HG02938 (cell line): ENCODE data around the gene MED17.
A peak's percentile ranks its signal among the peaks of the same experiment; 100 is the strongest.
"Not testable (repeated sequence)": the region's sequence is repeated elsewhere in the genome, so short reads cannot be mapped to it uniquely, and the experiment has no call there.

Experiments
- ATAC-seq: cut with Tn5 transposase; IDR thresholded peaks from one replicate; pipeline ENCODE4 v1.9.1; 2021; ENCODE audit warnings: mild to moderate bottlenecking, moderate library complexity; ENCODE audit not compliant: unreplicated experiment

MED17 gene

GRCh38 chr11:93784145-93784934 lies at the start of gene MED17:
Gene MED17 (plus strand): TSS chr11:93784282. CDS start chr11:93784514, 232 bp downstream.
- ATAC-seq = peak; percentile 96

- ATAC-seq = no peak
These were observed 49.5 kb upstream of the MED17 start for GRCh38 chr11:93734427-93735222.

- ATAC-seq = no peak
These were observed 48.5 kb upstream of the MED17 start for GRCh38 chr11:93735627-93736026.

GRCh38 chr11:93736129-93736528 lies 48.0 kb upstream of the MED17 start:
- no peak for ATAC-seq

- no peak for ATAC-seq
These were observed 46.0 kb upstream of the MED17 start for GRCh38 chr11:93737904-93738612.

- ATAC-seq = no peak
These were observed 45.4 kb upstream of the MED17 start for GRCh38 chr11:93738647-93739081.

- ATAC-seq = no peak
These were observed 43.9 kb upstream of the MED17 start for GRCh38 chr11:93740031-93740729.

- ATAC-seq = peak; percentile 26
These were observed 43.4 kb upstream of the MED17 start for GRCh38 chr11:93740730-93741093.

- ATAC-seq = peak; percentile 83
These were observed 42.8 kb upstream of the MED17 start, which contains the start of the genes C11orf54 and TAF1D for GRCh38 chr11:93741094-93741881. Gene C11orf54 (plus strand): TSS chr11:93741672. CDS start chr11:93747394, 5,722 bp downstream. Gene TAF1D (minus strand): TSS chr11:93741495. CDS start chr11:93739304, 2,191 bp downstream.

GRCh38 chr11:93741882-93742226 lies 42.2 kb upstream of the MED17 start:
- ATAC-seq = peak; percentile 11

GRCh38 chr11:93743291-93743690 lies 40.8 kb upstream of the MED17 start:
- ATAC-seq = no peak

GRCh38 chr11:93744669-93745004 lies 39.4 kb upstream of the MED17 start:
- ATAC-seq = no peak

- not testable (repeated sequence) for ATAC-seq
These were observed 38.9 kb upstream of the MED17 start for GRCh38 chr11:93745005-93745755.

GRCh38 chr11:93746101-93746500 lies 38.0 kb upstream of the MED17 start:
- ATAC-seq = no peak

GRCh38 chr11:93747122-93747521 lies 37.0 kb upstream of the MED17 start:
- ATAC-seq = peak; percentile 96

- no peak for ATAC-seq
These were observed 33.1 kb upstream of the MED17 start for GRCh38 chr11:93751001-93751400.

GRCh38 chr11:93753241-93753640 lies 30.8 kb upstream of the MED17 start:
- no peak for ATAC-seq

GRCh38 chr11:93756748-93757147 lies 27.3 kb upstream of the MED17 start:
- ATAC-seq = no peak

GRCh38 chr11:93757301-93757700 lies 26.8 kb upstream of the MED17 start:
- ATAC-seq = no peak
